HG02623 (cell line): Measurements from ENCODE around the gene TBC1D28.
"Not testable (repeated sequence)": the region's sequence is repeated elsewhere in the genome, so short reads cannot be mapped to it uniquely, and the experiment has no call there.

Experiments
- ATAC-seq: cut with Tn5 transposase; IDR thresholded peaks from one replicate; pipeline ENCODE4 v1.9.1; 2021; ENCODE audit warnings: moderate library complexity; ENCODE audit not compliant: unreplicated experiment

TBC1D28 gene

GRCh38 chr17:18644291-18644690 is at the start of gene TBC1D28:
TSS of gene TBC1D28 (minus strand) at chr17:18644391. CDS start at chr17:18641352, 3,039 bp downstream.
- not testable (repeated sequence) for ATAC-seq

DNA sequence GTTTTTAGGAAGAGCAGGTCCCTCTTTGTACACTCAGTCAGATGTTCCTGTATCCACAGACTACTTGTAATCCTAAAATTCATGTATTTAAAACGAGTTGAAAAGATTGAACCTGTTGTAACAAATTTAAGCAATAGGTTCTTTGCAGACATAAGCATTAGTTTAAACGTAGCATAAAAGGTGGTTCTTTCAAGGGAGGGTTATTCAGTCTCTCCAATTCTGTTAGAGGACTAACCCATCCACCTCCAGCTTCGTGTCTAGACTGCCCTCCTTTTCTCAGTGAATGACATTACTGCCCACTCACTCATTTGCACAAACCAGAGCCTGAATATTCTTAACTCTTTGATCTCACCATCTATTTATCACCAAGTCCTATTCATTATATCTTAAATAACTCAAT is 38.5 kb upstream of the TBC1D28 start:
- not testable (repeated sequence) for ATAC-seq

GRCh38 chr17:18681767-18682571 is 37.8 kb upstream of the TBC1D28 start, which contains the start of gene FOXO3B:
TSS of gene FOXO3B (minus strand) at chr17:18682314. CDS start at chr17:18681651, 663 bp downstream.
- peak; percentile 93 for ATAC-seq

DNA sequence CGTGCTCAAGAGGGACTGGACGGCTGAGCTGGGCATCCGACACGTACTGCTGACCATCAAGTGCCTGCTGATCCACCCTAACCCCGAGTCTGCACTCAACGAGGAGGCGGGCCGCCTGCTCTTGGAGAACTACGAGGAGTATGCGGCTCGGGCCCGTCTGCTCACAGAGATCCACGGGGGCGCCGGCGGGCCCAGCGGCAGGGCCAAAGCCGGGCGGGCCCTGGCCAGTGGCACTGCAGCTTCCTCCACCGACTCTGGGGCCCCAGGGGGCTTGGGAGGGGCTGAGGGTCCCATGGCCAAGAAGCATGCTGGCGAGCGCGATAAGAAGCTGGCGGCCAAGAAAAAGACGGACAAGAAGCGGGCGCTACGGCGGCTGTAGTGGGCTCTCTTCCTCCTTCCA is 33.2 kb upstream of the TBC1D28 start:
- ATAC-seq = not testable (repeated sequence)

DNA sequence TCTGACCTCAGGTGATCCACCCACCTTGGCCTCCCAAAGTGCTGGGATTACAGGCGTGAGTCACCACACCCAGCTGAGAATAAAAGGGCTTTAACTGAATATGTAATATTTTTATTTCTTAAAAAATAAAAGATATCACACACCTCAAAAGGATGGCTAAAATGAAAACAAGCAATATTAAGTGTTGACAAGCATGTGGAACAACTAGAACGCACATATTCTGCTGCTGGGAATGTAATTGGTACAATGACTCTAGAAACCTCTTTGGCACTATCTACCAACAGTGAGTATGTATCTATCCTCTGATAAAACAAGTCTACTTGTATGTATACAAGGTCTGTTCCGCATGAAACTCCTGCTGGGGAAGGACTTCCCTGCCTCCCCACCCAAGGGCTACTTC is 32.7 kb upstream of the TBC1D28 start:
- not testable (repeated sequence) for ATAC-seq

DNA sequence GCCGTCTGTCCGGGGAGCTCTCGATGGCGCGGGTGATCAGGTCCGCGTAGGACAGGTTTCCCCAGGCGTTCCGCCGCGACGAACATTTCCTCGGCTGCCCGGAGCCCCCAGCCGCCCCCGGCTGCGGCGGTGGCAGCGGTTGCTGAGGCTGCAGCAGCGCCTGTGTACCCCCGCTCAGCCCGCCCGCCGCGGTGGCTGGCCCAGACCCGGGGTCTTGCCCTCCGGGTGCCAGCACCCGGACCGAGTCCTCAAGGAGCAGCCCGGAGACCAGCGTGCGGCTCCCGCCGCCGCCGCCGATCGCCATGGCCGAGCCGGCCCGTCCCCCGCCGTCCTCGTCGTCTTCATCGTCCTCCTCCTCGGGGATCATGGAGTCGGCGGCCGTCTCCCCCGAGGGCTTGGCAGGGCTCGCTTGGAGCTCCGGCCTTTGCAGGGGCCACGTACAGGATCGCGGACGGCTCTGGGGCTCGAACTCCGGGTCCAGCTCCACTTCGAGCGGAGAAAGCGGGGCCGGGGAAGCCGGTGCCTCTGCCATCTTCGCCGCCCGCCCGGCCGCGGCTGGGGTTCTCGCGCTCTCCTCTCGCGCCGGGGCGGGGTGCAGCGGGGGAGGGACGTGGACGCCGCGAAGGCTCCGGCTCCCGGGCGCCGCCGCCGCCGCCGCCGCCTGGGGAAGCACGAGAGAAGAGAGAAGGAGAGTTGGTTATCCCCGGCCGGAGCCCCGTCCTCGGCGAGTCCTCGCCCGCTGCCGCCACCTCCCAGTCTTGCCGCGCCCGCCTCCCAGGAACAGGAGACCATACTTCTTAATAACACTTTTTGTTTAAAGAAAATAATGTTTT is 28.4 kb upstream of the TBC1D28 start:
- ATAC-seq = not testable (repeated sequence)

GRCh38 chr17:18668625-18669024 is 24.4 kb upstream of the TBC1D28 start:
- ATAC-seq = not testable (repeated sequence)

DNA sequence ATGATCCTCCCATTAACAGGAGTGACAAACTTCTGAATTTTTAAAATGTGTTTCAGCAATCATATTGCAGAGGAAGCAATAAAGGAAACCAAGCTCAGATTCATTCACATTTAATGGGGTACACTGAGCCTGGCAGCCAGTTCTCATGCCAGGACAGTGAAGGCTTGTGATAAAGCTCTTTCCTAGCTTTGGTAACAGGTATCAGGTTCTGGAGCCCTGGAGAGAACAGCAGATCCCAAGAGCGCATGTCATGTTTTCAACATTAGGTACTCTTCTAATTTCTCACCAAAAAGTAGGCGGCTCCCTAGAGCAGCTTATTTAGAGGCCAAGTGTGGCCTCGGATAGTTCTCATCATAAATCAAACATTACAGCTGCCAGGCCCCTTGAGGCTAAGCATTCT is 23.3 kb upstream of the TBC1D28 start:
- ATAC-seq = not testable (repeated sequence)

DNA sequence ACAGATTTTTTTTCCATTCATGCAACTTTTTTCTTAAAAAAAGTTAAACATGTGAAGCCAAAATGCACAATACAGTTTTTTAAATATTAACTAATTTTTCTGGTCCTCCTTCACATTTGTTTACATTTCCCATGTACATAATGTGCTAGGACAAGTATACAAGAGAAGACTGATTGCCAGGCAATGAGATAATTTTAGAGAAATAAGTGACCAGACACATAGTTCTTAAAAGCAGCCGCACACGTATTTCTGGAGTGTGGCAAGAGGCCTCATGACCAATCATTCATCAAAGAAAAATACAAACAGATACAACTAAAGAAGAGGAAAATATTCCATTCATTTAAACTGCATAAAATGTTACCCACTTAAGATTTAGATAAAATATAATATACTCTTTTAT is 22.1 kb upstream of the TBC1D28 start:
- ATAC-seq = not testable (repeated sequence)

DNA sequence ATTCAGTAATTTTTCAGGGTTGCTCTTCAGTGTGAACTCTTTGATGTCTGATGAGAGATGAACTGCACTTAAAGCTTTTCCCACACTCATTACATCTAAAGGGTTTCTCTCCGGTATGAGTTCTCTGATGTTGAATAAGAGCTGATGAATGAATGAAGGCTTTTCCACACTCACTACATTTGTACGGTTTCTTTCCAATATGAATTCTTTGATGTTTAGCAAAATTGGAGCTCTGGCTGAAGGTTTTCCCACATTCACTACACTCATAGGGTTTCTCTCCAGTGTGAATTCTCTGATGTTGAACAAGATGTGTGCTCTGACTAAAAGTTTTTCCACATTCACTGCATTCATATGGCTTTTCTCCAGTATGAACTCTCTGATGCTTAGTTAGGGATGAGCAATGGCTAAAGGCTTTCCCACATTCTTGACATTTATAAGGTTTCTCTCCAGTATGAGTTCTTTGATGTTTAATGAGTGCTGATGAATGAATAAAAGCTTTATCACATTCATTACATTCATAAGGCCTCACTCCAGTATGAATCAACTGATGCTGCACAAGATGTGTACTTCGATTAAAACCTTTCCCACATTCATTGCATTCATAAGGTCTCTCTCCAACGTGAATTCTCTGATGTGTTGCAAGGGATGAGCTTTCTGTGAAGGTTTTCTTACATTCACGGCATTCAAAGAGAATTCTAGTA is 17.9 kb upstream of the TBC1D28 start:
- ATAC-seq = not testable (repeated sequence)

- ATAC-seq = not testable (repeated sequence)
These were observed 5.9 kb upstream of the TBC1D28 start for GRCh38 chr17:18650094-18650493.

GRCh38 chr17:18643124-18643523 is 1.1 kb downstream of the TBC1D28 start:
- not testable (repeated sequence) for ATAC-seq

DNA sequence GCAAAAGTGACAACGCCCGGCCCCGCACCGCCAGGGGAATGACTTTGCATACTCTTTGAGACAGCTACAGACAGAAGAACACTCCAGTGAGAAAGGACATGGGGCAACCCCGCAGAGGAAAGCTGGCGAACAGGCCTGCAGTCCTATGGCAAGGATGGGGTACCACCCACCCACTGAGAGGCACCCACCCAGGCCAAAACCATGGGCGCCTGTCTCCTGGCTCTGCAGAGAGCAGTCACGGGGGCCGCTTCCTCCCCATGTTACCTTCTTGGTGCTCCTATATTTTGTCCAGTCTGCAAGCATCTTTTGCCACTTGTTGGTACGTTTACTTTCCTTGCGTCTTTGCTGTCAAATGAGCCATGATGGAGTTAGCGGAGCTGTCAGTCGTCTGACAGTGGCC is 5.8 kb downstream of the TBC1D28 start:
- ATAC-seq = not testable (repeated sequence)

DNA sequence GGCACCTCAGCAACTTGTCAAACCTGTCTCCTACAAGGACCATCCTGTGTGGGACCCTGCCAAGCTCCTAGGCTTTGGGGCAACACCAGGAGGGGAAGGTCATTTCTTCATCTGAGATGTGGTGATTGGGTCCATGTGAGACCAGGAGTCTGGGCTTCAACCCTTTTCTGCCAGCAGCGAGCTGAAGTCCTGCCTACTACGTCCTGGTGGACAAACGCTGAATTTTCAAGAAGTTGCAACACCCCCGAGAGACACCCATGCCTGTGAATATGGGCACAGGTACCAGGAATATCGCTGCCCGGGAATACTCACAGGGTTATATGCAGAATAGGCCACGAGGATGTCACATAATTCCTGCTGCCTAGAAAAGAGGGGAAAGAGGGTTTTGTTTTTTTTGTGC is 8.0 kb downstream of the TBC1D28 start:
- ATAC-seq = not testable (repeated sequence)

DNA sequence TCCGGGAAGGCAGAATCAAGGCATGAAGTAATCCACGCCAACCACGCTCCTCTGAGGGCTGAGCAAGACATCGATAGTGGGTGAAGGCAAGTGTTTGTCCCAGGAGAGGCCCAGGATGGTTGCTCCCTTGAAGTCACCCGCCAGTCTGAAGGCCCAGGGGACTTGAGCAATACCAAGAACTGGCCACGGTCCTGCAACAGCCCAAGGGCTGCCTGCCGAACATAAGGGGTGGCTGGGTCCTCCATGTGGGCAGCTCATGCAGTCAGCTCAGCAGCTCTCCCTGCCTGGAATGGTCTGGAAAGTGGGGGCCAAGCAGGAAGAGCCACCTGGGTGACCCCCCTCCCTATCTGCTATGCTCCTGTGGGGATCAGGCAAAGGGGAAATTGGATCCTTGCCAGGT is 8.4 kb downstream of the TBC1D28 start:
- ATAC-seq = not testable (repeated sequence)

DNA sequence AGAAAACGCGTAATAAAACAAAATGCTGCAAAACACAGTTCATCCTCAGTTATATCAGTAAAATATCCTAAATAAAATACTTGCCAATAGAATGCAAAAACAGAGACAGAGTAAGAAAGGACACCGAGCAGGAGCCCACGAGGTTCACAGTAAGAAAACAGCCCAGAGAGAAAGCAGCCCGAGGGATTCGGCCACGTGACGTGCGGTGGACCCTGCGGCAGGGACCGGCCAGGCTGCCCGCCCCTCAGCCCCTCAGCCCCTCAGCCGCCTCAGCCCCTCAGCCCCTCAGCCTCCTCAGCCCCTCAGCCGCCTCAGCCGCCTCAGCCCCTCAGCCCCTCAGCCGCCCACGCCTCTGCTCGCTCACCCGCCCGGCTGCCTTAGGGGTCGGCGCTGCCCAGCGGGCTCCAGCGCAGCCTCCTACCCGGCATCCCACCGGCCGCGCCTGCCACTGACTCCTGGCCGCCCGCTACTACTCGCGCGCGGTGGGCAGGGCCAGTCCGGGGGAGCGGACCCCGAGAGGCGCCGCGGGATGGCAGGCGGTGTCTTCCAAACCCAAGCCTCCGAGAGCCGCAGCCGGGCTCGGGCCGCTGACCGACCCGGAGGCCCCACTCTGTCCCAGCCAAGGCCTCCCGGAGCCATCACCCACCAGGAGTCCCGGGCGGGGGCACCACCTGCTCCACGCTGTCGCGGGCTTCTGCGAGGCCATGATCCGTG is 9.5 kb downstream of the TBC1D28 start:
- ATAC-seq = not testable (repeated sequence)

GRCh38 chr17:18626152-18626870 is 17.9 kb downstream of the TBC1D28 start:
- ATAC-seq = no peak

DNA sequence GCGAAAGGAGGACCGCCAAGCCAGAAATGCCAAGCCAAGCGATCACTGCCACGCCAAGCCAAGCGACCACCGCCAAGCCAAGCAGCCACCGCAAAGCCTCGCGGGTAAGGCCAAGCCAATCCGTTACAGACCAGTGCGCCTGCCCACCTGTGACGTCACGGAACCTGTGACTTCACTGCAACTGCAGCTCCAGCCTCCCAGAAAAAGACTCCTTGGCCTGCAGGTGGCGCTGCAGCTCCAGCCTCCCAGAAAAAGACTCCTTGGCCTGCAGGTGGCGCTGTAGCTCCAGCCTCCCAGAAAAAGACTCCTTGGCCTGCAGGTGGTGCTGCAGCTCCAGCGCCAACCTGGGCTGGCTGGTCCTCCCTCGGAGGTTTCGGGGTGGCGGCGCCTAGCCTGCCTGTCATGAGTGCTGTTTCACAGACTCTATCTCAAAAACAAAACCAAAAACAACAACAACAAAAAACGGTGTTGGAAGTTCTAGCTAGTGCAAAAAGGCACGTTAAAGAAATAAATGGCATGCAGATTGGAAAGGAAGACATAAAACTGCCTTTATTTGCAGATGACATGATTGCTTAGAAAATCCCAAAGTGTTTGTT is 18.6 kb downstream of the TBC1D28 start:
- ATAC-seq = peak; percentile 75

DNA sequence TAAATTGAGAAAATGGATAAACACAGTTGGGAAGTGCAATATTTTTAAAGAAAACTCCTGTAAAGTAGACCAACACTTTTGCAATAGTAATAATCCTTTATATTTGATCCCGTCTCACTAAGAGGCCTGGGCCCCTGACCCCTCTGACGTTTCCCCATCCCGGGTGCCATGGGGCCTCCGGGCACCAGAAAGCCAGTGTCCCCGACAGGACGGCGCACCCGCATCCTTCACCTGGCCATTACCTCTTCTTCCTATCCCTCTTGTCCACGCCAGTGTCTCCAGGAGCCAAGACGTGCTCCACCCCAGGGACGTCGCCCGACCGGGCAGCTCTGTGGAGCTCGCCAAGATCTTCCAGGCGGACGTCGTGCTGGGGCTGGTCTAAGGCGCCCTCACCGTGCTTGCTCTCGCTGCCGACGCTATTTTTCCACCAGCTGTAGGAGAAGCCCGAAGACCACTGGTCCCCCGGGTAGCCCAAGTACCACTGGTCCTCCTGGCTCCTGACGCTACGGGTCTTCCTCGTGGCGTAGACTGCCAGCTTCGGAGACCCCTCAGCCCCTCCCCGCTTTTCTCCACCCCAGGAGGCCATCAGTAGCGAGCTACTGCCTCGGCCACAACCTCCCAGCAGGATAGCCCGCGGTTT is 19.2 kb downstream of the TBC1D28 start:
- peak; percentile 10 for ATAC-seq
